ENCODE measurements around the gene HAPLN1. TPM values are rescaled to one million over a fixed set of nuclear protein-coding genes. Genes with fewer than 3 reads are reported as not detected.

The HAPLN1 gene
- polyA plus RNA-seq, 1 of the 3 experiments (the other 2 are of a cell fraction): 0.30 TPM

DNA sequence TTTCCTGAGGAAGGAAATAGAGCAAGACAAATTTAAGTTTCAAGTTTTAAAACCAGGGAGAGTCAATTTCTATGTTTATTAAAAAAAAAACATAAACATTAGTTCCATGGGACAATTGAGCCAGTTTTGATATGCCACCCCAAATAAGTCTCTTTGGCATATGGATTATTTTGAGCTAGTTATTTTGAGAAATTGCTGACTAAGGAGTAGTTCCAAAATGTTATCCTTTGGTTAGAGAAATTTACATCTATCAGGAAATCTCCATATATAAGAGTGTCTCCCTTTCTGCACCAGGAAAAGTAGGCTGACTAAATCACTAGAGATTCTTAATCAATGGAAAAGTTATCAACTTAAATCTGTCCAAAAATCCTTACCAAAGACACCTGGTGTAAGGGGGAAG is 105.8 kb downstream of the HAPLN1 start (continued):
- TF ChIP-seq NFIC (IDR thresholded peaks at IDR 0.05; ENCODE audit: borderline replicate concordance) (no peak), RFX5 (IDR thresholded peaks at IDR 0.05; ENCODE audit: low read length) (no peak)
- TF ChIP-seq, protein P1, sequence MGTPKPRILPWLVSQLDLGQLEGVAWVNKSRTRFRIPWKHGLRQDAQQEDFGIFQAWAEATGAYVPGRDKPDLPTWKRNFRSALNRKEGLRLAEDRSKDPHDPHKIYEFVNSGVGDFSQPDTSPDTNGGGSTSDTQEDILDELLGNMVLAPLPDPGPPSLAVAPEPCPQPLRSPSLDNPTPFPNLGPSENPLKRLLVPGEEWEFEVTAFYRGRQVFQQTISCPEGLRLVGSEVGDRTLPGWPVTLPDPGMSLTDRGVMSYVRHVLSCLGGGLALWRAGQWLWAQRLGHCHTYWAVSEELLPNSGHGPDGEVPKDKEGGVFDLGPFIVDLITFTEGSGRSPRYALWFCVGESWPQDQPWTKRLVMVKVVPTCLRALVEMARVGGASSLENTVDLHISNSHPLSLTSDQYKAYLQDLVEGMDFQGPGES (IDR thresholded peaks at IDR 0.05; ENCODE audit: low read depth, low read length): no peak

DNA sequence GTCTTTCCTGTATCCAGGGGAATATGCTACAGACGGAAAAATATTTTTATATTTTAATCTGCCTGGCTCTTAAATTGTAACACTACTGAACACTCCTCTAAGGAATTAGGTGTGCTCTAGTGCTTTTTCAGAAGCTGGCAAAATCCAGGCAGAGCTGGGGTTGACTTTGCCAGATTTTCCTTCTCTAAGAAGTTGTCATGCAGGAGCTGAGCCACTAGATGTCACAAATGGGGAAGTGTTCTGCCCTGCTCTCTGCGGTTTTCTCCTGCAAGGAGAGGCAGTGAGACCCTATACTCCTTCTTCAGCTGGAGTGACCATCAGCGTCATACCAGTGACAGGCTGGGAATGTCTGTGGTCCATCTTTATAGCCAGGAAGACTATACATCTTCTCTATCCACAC is 112.5 kb downstream of the HAPLN1 start:
- no peaks in the 10 kb centered on the region for H3F3A ChIP-seq (replicated peaks; ENCODE audit: insufficient read depth)
- ChIA-PET CTCF (interaction anchor here (0.6 to 2.6 kb wide), 22 partner anchors 8 to 1296 kb away, joined by 3 to 14 read pairs (median 4); no protein-coding TSS in a partner anchor), POLR2A (no interaction called here)
- H3K9ac ChIP-seq: no peak overlapping the region
- no peak overlapping the region for H2AFZ ChIP-seq (ENCODE audit: low read depth)
- no peaks in the 10 kb centered on the region for H3K9me2 ChIP-seq
- no peak overlapping the region; a peak in 1 of 4 replicates for H3K4me3 ChIP-seq (ENCODE audit: low read depth in 2 of 2, low read length in 1 of 2)
- H3K27me3 ChIP-seq (ENCODE audit: insufficient read depth): no peaks in the 10 kb centered on the region; the same call in 1 of the 2 replicates
- H3K4me1 ChIP-seq (ENCODE audit: control insufficient read depth in 1 of 2, insufficient read depth in 2 of 2, low read depth in 1 of 2, low read length in 1 of 2): no peaks in the 10 kb centered on the region
- peak; percentile 54 for DNase-seq
- no peak overlapping the region for H3K27ac ChIP-seq (ENCODE audit: low read depth in 2 of 2, low read length in 1 of 2)
- no peaks in the 10 kb centered on the region for H3K79me2 ChIP-seq (ENCODE audit: insufficient read depth)
- H3K4me2 ChIP-seq: no peak overlapping the region
- H3K36me3 ChIP-seq (replicated peaks in 1 of 2; ENCODE audit: control insufficient read depth in 1 of 2, insufficient read depth in 2 of 2, low read length in 1 of 2): no peaks in the 10 kb centered on the region
- 18% methylated on average over 3 of the region's 3 CpGs for WGBS (ENCODE audit: low lambda C conversion rate)
- TF ChIP-seq SMC3 (IDR thresholded peaks at IDR 0.05; ENCODE audit: low read depth, low read length) (peak; percentile 47), TCF12 (IDR thresholded peaks at IDR 0.05) (no peak), RAD21 (IDR thresholded peaks at IDR 0.05; ENCODE audit: low read length) (peak; percentile 67), POLR2AphosphoS5 (IDR thresholded peaks at IDR 0.05; ENCODE audit: low read depth, low read length) (no peak), FOSL2 (IDR thresholded peaks at IDR 0.05; ENCODE audit: borderline replicate concordance, low read depth) (no peak)
- TF ChIP-seq, protein P2, sequence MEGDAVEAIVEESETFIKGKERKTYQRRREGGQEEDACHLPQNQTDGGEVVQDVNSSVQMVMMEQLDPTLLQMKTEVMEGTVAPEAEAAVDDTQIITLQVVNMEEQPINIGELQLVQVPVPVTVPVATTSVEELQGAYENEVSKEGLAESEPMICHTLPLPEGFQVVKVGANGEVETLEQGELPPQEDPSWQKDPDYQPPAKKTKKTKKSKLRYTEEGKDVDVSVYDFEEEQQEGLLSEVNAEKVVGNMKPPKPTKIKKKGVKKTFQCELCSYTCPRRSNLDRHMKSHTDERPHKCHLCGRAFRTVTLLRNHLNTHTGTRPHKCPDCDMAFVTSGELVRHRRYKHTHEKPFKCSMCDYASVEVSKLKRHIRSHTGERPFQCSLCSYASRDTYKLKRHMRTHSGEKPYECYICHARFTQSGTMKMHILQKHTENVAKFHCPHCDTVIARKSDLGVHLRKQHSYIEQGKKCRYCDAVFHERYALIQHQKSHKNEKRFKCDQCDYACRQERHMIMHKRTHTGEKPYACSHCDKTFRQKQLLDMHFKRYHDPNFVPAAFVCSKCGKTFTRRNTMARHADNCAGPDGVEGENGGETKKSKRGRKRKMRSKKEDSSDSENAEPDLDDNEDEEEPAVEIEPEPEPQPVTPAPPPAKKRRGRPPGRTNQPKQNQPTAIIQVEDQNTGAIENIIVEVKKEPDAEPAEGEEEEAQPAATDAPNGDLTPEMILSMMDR (IDR thresholded peaks at IDR 0.05): peak; percentile 53
- no peaks in the 10 kb centered on the region for H4K20me1 ChIP-seq (ENCODE audit: insufficient read depth)
- no peaks in the 10 kb centered on the region for H3K9me3 ChIP-seq

DNA sequence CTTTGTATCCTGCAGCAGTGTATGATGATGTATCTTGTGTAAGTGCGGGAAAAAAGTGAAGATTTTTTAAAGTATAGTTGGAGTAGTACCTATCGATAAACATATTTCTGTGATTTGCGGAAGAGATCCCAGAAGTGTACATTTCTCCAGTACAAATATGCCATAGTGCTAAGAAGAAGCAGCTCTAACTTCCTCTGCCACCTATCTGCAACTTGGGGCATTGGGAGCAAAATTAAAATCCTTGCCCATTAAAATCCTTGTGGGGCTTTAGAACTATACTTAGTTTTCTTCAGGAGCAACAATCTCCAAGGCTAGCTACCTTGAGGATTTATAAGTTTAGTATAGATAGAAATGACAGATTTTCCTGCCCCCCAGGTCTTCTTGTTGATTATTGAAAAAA is 125.4 kb downstream of the HAPLN1 start:
- Histone ChIP-seq H3K4me3 (ENCODE audit: low read depth in 2 of 2, low read length in 1 of 2) (no peak overlapping the region), H4K20me1 (ENCODE audit: insufficient read depth) (no peaks in the 10 kb centered on the region), H3K4me1 (ENCODE audit: control insufficient read depth in 1 of 2, insufficient read depth in 2 of 2, low read depth in 1 of 2, low read length in 1 of 2) (no peaks in the 10 kb centered on the region), H3K4me2 (no peak overlapping the region), H3F3A (replicated peaks; ENCODE audit: insufficient read depth) (no peaks in the 10 kb centered on the region), H2AFZ (ENCODE audit: low read depth) (no peak overlapping the region), H3K9me3 (no peaks in the 10 kb centered on the region), H3K9me2 (no peaks in the 10 kb centered on the region), H3K27ac (ENCODE audit: low read depth in 2 of 2, low read length in 1 of 2) (no peak overlapping the region), H3K36me3 (replicated peaks in 1 of 2; ENCODE audit: control insufficient read depth in 1 of 2, insufficient read depth in 2 of 2, low read length in 1 of 2) (no peaks in the 10 kb centered on the region), H3K9ac (no peak overlapping the region), H3K79me2 (ENCODE audit: insufficient read depth) (no peaks in the 10 kb centered on the region), H3K27me3 (ENCODE audit: insufficient read depth) (no peaks in the 10 kb centered on the region)
- no peak for DNase-seq
- 97% methylated on average over 3 of the region's 3 CpGs for WGBS (ENCODE audit: low lambda C conversion rate)
- TF ChIP-seq, protein P3, sequence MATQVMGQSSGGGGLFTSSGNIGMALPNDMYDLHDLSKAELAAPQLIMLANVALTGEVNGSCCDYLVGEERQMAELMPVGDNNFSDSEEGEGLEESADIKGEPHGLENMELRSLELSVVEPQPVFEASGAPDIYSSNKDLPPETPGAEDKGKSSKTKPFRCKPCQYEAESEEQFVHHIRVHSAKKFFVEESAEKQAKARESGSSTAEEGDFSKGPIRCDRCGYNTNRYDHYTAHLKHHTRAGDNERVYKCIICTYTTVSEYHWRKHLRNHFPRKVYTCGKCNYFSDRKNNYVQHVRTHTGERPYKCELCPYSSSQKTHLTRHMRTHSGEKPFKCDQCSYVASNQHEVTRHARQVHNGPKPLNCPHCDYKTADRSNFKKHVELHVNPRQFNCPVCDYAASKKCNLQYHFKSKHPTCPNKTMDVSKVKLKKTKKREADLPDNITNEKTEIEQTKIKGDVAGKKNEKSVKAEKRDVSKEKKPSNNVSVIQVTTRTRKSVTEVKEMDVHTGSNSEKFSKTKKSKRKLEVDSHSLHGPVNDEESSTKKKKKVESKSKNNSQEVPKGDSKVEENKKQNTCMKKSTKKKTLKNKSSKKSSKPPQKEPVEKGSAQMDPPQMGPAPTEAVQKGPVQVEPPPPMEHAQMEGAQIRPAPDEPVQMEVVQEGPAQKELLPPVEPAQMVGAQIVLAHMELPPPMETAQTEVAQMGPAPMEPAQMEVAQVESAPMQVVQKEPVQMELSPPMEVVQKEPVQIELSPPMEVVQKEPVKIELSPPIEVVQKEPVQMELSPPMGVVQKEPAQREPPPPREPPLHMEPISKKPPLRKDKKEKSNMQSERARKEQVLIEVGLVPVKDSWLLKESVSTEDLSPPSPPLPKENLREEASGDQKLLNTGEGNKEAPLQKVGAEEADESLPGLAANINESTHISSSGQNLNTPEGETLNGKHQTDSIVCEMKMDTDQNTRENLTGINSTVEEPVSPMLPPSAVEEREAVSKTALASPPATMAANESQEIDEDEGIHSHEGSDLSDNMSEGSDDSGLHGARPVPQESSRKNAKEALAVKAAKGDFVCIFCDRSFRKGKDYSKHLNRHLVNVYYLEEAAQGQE (IDR thresholded peaks at IDR 0.05; ENCODE audit: low read depth, low read length): no peak
- no peak for TF ChIP-seq POLR2AphosphoS5 (IDR thresholded peaks at IDR 0.05; ENCODE audit: low read depth, low read length)
- no peak for TF ChIP-seq TCF12 (IDR thresholded peaks at IDR 0.05)
- TF ChIP-seq, protein P2 (IDR thresholded peaks at IDR 0.05): peak; percentile 28; the same call in 1 of the 2 replicates
- TF ChIP-seq MEF2A (IDR thresholded peaks at IDR 0.05; ENCODE audit: borderline replicate concordance, low read depth): no peak
- TF ChIP-seq NFIC (IDR thresholded peaks at IDR 0.05; ENCODE audit: borderline replicate concordance): no peak
- TF ChIP-seq ELF1 (IDR thresholded peaks at IDR 0.05): no peak
- ChIA-PET CTCF (interaction anchor here (1.4 kb wide), 1 partner anchor 13 kb away, joined by 6 read pairs; no protein-coding TSS in a partner anchor), POLR2A (no interaction called here)

Measured in SK-N-SH (cell line).